H1 (cell line): ENCODE data around the gene FEV. TPM values are rescaled to one million over a fixed set of nuclear protein-coding genes. Genes with fewer than 3 reads are reported as not detected.

Experiments used
- ATF2 ChIP-seq: IDR thresholded peaks from 2 replicates; pipeline ENCODE4 v1.6.1; 2012; ENCODE audit warnings: low read length, inconsistent platforms
- BACH1 ChIP-seq: IDR thresholded peaks from 2 replicates; pipeline ENCODE4 v1.6.1; 2012; ENCODE audit warnings: low read length, improper control_type of control experiment
- CREB1 ChIP-seq: IDR thresholded peaks from 2 replicates; pipeline ENCODE4 v1.6.1; 2012; ENCODE audit warnings: inconsistent platforms
- CTBP2 ChIP-seq: IDR thresholded peaks from 2 replicates; pipeline ENCODE4 v1.7.0; 2011; ENCODE audit warnings: borderline replicate concordance, mild to moderate bottlenecking, moderate library complexity, mixed read lengths, low read length; ENCODE audit not compliant: insufficient read depth, insufficient read length
- EP300 ChIP-seq, 2 experiments: IDR thresholded peaks; 1 replicate in 1 of 2; 2 replicates in 1 of 2; pipeline ENCODE4 v1.6.1; 2011 to 2012; ENCODE audit warnings: low read depth in 2 of 2, low read length in 2 of 2, mild to moderate bottlenecking in 2 of 2, borderline replicate concordance in 1 of 2, inconsistent platforms in 1 of 2, moderate library complexity in 1 of 2
- EZH2 ChIP-seq: fragments of 200-600 bp; sonication (generic); IDR thresholded peaks from 2 replicates; pipeline ENCODE4 v1.7.1; 2012; ENCODE audit warnings: low read depth, mild to moderate bottlenecking, moderate library complexity, low read length, inconsistent platforms; ENCODE audit not compliant: severe bottlenecking
- FOSL1 ChIP-seq: IDR thresholded peaks from 2 replicates; pipeline ENCODE4 v1.6.1; 2011; ENCODE audit warnings: mild to moderate bottlenecking, low read depth, low read length, moderate library complexity; ENCODE audit not compliant: insufficient read depth
- GABPA ChIP-seq: IDR thresholded peaks from 2 replicates; pipeline ENCODE4 v1.6.1; 2011; ENCODE audit warnings: mild to moderate bottlenecking, low read length, moderate library complexity, borderline replicate concordance; ENCODE audit not compliant: insufficient read depth
- HDAC2 ChIP-seq, 2 experiments: fragments of 300-600 bp in 1 of 2; sonication (generic) in 1 of 2; IDR thresholded peaks; 2 replicates each; pipeline ENCODE4 v1.6.1; 2011 to 2012; ENCODE audit warnings: low read depth in 2 of 2, low read length in 2 of 2, mild to moderate bottlenecking in 2 of 2, moderate library complexity in 2 of 2, borderline replicate concordance in 1 of 2, inconsistent platforms in 1 of 2
- JUN ChIP-seq: IDR thresholded peaks from 2 replicates; pipeline ENCODE4 v1.6.1; 2011; ENCODE audit warnings: low read depth, mild to moderate bottlenecking, improper control_type of control experiment, low read length
- KDM5A ChIP-seq: fragments of 200-600 bp; IDR thresholded peaks from 2 replicates; pipeline ENCODE4 v1.7.1; 2012; ENCODE audit warnings: mild to moderate bottlenecking, low read length, inconsistent platforms, mixed read lengths
- NANOG ChIP-seq: IDR thresholded peaks from 2 replicates; pipeline ENCODE4 v1.6.1; 2011; ENCODE audit warnings: low read length, low read depth, mild to moderate bottlenecking, inconsistent platforms; ENCODE audit not compliant: insufficient read depth, poor library complexity, severe bottlenecking
- PHF8 ChIP-seq: fragments of 200-600 bp; sonication (generic); conservative IDR thresholded peaks from 2 replicates; pipeline ENCODE4 v1.7.1; 2012; ENCODE audit warnings: low read depth, mild to moderate bottlenecking, inconsistent platforms, low read length, moderate library complexity
- POLR2A ChIP-seq, 2 experiments: IDR thresholded peaks; 1 replicate in 1 of 2; 2 replicates in 1 of 2; pipeline ENCODE4 v1.6.1; 2011; ENCODE audit warnings: low read depth in 2 of 2, low read length in 2 of 2, mild to moderate bottlenecking in 2 of 2; ENCODE audit errors: control extremely low read depth in 1 of 2
- RFX5 ChIP-seq: IDR thresholded peaks from 2 replicates; pipeline ENCODE4 v1.6.1; 2011; ENCODE audit warnings: low read depth, low read length, improper control_type of control experiment, borderline replicate concordance
- RNF2 ChIP-seq: fragments of 200-900, 300-1000 bp; sonication (generic); IDR thresholded peaks from 2 replicates; pipeline ENCODE4 v1.7.1; 2016; ENCODE audit warnings: borderline replicate concordance, low read depth, mild to moderate bottlenecking, antibody characterized with exemption, low read length; ENCODE audit not compliant: poor library complexity, severe bottlenecking; ENCODE audit errors: missing control alignments
- SIN3A ChIP-seq, 2 experiments: IDR thresholded peaks in 1 of 2; conservative IDR thresholded peaks in 1 of 2; 2 replicates each; pipeline ENCODE4 v1.6.1; 2011 to 2012; ENCODE audit warnings: low read length in 2 of 2, improper control_type of control experiment in 1 of 2, low read depth in 1 of 2, mild to moderate bottlenecking in 1 of 2
- SP1 ChIP-seq: IDR thresholded peaks from 2 replicates; pipeline ENCODE4 v1.6.1; 2011; ENCODE audit warnings: low read depth, low read length
- SP2 ChIP-seq: IDR thresholded peaks from 2 replicates; pipeline ENCODE4 v1.6.1; 2012; ENCODE audit warnings: mild to moderate bottlenecking, low read length, inconsistent platforms
- SRF ChIP-seq: IDR thresholded peaks from 2 replicates; pipeline ENCODE4 v1.6.1; 2011; ENCODE audit warnings: mild to moderate bottlenecking, low read depth, low read length, moderate library complexity
- SUZ12 ChIP-seq: fragments of 200-600 bp; sonication (generic); IDR thresholded peaks from 2 replicates; pipeline ENCODE4 v1.6.1; 2012; ENCODE audit warnings: mild to moderate bottlenecking, inconsistent platforms, low read length, moderate library complexity, mixed read lengths
- TBP ChIP-seq: IDR thresholded peaks from 2 replicates; pipeline ENCODE4 v1.6.1; 2011; ENCODE audit warnings: low read depth, low read length, improper control_type of control experiment
- polyA plus RNA-seq, 7 experiments: library from polyadenylated mRNA; depleted of rRNA in 3 of 7; stranded (reverse) in 5 of 7; unstranded in 2 of 7; fragments of >200 nt in 5 of 7; fragments of 200-250 nt in 2 of 7; gene quantifications; 1 replicate in 5 of 7; 2 replicates in 1 of 7; 4 replicates in 1 of 7; pipeline versions ENCODE4 v1.2.1 to v1.2.3, GENCODE V29; 2011 to 2013; ENCODE audit warnings: missing spikeins in 2 of 7, mixed read lengths in 2 of 7
- total RNA-seq: library from RNA; stranded (reverse); fragmentation: NEBNext Ultra II Directional; extraction: Animal tissue kit (Norgen Biotek cat#: 25700); gene quantifications from 2 replicates; pipeline ENCODE4 v1.2.1, GENCODE V29; 2021

FEV gene
- total and polyA plus RNA-seq, 2 of the 8 experiments (the other 6 are each of a cell fraction or from before 2014, with no cell fraction given) = not detected

DNA sequence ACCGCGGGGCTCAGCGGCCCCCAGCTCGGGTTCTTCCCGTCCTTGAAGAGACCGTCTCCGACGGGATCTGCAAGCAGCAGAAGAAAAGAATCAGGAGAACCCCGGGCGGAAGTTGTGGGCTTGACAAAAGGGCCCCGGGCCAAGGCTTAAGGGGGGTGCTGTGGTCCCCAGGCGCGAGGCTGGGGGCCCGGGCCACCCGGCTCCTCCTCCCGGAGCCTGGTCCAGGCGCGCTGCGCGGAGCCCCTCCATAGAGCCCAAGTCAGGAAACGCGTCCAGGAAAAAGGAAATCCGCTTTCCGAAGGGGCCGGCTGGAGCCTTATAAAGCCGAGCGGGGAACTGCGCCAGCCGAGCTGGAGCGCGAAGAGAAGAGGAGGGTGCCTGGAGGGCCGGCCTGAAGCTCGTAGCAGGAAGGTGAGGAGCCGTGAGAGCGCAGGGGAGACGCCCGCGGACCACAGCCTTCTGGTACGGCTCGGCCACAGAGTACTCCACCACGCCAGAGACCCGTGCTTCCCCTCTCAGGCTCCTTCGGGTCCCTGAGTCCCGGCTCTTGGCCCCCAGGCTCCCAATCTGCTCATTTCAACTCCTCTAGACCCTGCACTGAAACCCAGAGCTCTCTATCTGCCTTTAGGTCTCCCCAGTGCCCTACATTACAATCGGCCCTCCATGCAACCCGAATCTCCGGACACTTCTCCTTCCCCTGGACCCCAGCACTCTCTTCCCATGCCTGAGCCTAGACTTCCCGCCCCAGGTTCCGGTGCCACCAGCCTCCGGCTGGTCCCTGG is 554 bp downstream of the FEV start (continued):
- TF ChIP-seq BACH1 (no peak), TBP (no peak), SP1 (no peak), SIN3A (conservative IDR thresholded peaks at IDR 0.05 in 1 of 2, IDR thresholded peaks at IDR 0.05 in 1 of 2; ENCODE audit: low read depth in 1 of 2, low read length in 2 of 2) (no peak), EZH2 (peak; percentile 99), POLR2A (IDR thresholded peaks at IDR 0.05; ENCODE audit: control extremely low read depth in 1 of 2, low read depth in 2 of 2, low read length in 2 of 2) (no peak), SUZ12 (peak; percentile 86), JUN (no peak), PHF8 (no peak), CREB1 (no peak), RFX5 (no peak), RNF2 (peak; percentile 83), GABPA (no peak), KDM5A (no peak), HDAC2 (IDR thresholded peaks at IDR 0.05; ENCODE audit: borderline replicate concordance in 1 of 2, low read depth in 2 of 2, low read length in 2 of 2) (no peak), EP300 (IDR thresholded peaks at IDR 0.05; ENCODE audit: borderline replicate concordance in 1 of 2, low read depth in 2 of 2, low read length in 2 of 2) (no peak), FOSL1 (no peak), NANOG (no peak), SP2 (no peak), CTBP2 (peak; percentile 98), SRF (no peak), ATF2 (no peak)
